Nephron progenitor cell (in vitro differentiated cells): Measurements from ENCODE around the gene TLK1.

ENCODE experiments used
- DNase-seq: peaks from one replicate; pipeline ENCODE4 v3.0.0; 2021
- H3K27ac Mint-ChIP-seq: 2 replicates; pipeline ENCODE4 v1.8.0; 2021; ENCODE audit warnings: mild to moderate bottlenecking, moderate library complexity, mixed read lengths
- H3K27me3 Mint-ChIP-seq: 2 replicates; pipeline ENCODE4 v1.8.0; 2021; ENCODE audit warnings: mild to moderate bottlenecking, low read depth, mixed read lengths; ENCODE audit not compliant: poor library complexity
- H3K36me3 Mint-ChIP-seq: 2 replicates; pipeline ENCODE4 v1.8.0; 2021; ENCODE audit warnings: low read depth, mixed read lengths
- H3K4me1 Mint-ChIP-seq: 2 replicates; pipeline ENCODE4 v1.8.0; 2021; ENCODE audit warnings: mixed read lengths
- H3K4me3 Mint-ChIP-seq: 2 replicates; pipeline ENCODE4 v1.8.0; 2021; ENCODE audit warnings: mild to moderate bottlenecking, moderate library complexity, mixed read lengths
- H3K9me3 Mint-ChIP-seq: 2 replicates; pipeline ENCODE4 v1.8.0; 2021; ENCODE audit warnings: mild to moderate bottlenecking, moderate library complexity, mixed read lengths
- CTCF ChIP-seq: fragments of 200-600 bp; sonication (generic); IDR thresholded peaks from 2 replicates; pipeline ENCODE4 v1.5.0; 2021; ENCODE audit warnings: antibody characterized with exemption

Gene TLK1

GRCh38 chr2:171160119-171160955 lies at the start of gene TLK1:
Gene TLK1 (minus strand): TSS chr2:171160893. CDS start chr2:171160428, 465 bp downstream.
- no peaks in the 10 kb centered on the region for H3K36me3 Mint-ChIP-seq
- peak within 1 kb of the TSS; percentile 97 for H3K27ac Mint-ChIP-seq
- peaks cover 6% of the 10 kb centered on the region for H3K27me3 Mint-ChIP-seq
- peaks cover 39% of the 10 kb centered on the region for H3K4me1 Mint-ChIP-seq
- peak; percentile 81 for DNase-seq
- H3K9me3 Mint-ChIP-seq: no peaks in the 10 kb centered on the region
- H3K4me3 Mint-ChIP-seq: peak within 1 kb of the TSS; percentile 94
- TF ChIP-seq CTCF: no peak

GRCh38 chr2:171210216-171210863 lies 49.6 kb upstream of the TLK1 start:
- no peak overlapping the region for H3K4me3 Mint-ChIP-seq
- H3K27me3 Mint-ChIP-seq: peaks cover 3% of the 10 kb centered on the region
- peaks cover 5% of the 10 kb centered on the region for H3K9me3 Mint-ChIP-seq
- TF ChIP-seq CTCF: no peak
- DNase-seq: no peak
- peaks cover 13% of the 10 kb centered on the region for H3K4me1 Mint-ChIP-seq
- no peaks in the 10 kb centered on the region for H3K36me3 Mint-ChIP-seq
- no peak overlapping the region for H3K27ac Mint-ChIP-seq

- H3K27me3 Mint-ChIP-seq: peaks cover 5% of the 10 kb centered on the region
- no peak overlapping the region for H3K4me3 Mint-ChIP-seq
- H3K4me1 Mint-ChIP-seq: peaks cover 8% of the 10 kb centered on the region
- H3K9me3 Mint-ChIP-seq: peaks cover 5% of the 10 kb centered on the region
- H3K36me3 Mint-ChIP-seq: no peaks in the 10 kb centered on the region
- DNase-seq: no peak
- TF ChIP-seq CTCF: no peak
- no peak overlapping the region for H3K27ac Mint-ChIP-seq
These were observed 48.0 kb upstream of the TLK1 start for GRCh38 chr2:171208657-171209056.

GRCh38 chr2:171206422-171207115 lies 45.9 kb upstream of the TLK1 start:
- Mint-ChIP-seq H3K27ac (no peak overlapping the region), H3K27me3 (peaks cover 6% of the 10 kb centered on the region), H3K4me3 (no peak overlapping the region), H3K4me1 (no peaks in the 10 kb centered on the region), H3K36me3 (no peaks in the 10 kb centered on the region), H3K9me3 (peaks cover 5% of the 10 kb centered on the region)
- TF ChIP-seq CTCF: no peak
- DNase-seq: no peak

GRCh38 chr2:171205551-171205950 lies 44.9 kb upstream of the TLK1 start:
- H3K4me3 Mint-ChIP-seq: no peak overlapping the region
- no peaks in the 10 kb centered on the region for H3K36me3 Mint-ChIP-seq
- no peaks in the 10 kb centered on the region for H3K4me1 Mint-ChIP-seq
- H3K27me3 Mint-ChIP-seq: peaks cover 6% of the 10 kb centered on the region
- DNase-seq: no peak
- H3K9me3 Mint-ChIP-seq: peaks cover 5% of the 10 kb centered on the region
- no peak overlapping the region for H3K27ac Mint-ChIP-seq
- no peak for TF ChIP-seq CTCF
